Measurements from ENCODE around the gene MAPK10.

DNA sequence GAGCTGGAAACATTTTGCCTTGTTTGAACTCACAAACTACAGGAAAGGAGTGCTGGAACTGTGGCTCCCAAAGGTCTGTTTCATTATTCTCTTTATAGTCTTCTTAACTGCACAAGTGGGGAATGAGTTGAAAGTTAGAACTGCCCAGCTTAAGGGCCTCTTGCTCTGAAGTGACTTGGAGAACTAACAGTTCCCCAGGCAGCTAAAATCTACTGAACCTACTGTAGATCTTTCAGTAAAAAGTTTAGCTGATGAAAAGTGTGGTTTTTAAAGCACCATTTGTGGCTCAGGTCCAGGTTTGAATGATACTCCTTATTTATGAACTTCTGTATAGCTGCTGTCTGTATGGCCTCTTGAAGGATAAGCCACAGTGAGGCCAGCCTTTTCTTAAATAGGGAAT lies 353.8 kb downstream of the MAPK10 start:
- no peak for TF ChIP-seq ZNF274 (IDR thresholded peaks at IDR 0.05; ENCODE audit: low read length)
- no peak for TF ChIP-seq ZNF274 (tag by site-specific recombination; IDR thresholded peaks at IDR 0.05; ENCODE audit: borderline replicate concordance)
- TF ChIP-seq, protein P1, sequence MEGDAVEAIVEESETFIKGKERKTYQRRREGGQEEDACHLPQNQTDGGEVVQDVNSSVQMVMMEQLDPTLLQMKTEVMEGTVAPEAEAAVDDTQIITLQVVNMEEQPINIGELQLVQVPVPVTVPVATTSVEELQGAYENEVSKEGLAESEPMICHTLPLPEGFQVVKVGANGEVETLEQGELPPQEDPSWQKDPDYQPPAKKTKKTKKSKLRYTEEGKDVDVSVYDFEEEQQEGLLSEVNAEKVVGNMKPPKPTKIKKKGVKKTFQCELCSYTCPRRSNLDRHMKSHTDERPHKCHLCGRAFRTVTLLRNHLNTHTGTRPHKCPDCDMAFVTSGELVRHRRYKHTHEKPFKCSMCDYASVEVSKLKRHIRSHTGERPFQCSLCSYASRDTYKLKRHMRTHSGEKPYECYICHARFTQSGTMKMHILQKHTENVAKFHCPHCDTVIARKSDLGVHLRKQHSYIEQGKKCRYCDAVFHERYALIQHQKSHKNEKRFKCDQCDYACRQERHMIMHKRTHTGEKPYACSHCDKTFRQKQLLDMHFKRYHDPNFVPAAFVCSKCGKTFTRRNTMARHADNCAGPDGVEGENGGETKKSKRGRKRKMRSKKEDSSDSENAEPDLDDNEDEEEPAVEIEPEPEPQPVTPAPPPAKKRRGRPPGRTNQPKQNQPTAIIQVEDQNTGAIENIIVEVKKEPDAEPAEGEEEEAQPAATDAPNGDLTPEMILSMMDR (tag by site-specific recombination; IDR thresholded peaks at IDR 0.05): no peak
- TF ChIP-seq, protein P2, sequence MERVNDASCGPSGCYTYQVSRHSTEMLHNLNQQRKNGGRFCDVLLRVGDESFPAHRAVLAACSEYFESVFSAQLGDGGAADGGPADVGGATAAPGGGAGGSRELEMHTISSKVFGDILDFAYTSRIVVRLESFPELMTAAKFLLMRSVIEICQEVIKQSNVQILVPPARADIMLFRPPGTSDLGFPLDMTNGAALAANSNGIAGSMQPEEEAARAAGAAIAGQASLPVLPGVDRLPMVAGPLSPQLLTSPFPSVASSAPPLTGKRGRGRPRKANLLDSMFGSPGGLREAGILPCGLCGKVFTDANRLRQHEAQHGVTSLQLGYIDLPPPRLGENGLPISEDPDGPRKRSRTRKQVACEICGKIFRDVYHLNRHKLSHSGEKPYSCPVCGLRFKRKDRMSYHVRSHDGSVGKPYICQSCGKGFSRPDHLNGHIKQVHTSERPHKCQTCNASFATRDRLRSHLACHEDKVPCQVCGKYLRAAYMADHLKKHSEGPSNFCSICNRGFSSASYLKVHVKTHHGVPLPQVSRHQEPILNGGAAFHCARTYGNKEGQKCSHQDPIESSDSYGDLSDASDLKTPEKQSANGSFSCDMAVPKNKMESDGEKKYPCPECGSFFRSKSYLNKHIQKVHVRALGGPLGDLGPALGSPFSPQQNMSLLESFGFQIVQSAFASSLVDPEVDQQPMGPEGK (tag by site-specific recombination; IDR thresholded peaks at IDR 0.05): no peak
- TF ChIP-seq ZBTB1 (tag by site-specific recombination; IDR thresholded peaks at IDR 0.05): no peak
- no peak for TF ChIP-seq KLF16 (tag by site-specific recombination; IDR thresholded peaks at IDR 0.05)
- TF ChIP-seq ZFP41 (tag by site-specific recombination; IDR thresholded peaks at IDR 0.05; ENCODE audit: borderline replicate concordance): no peak
- TF ChIP-seq, protein P3, sequence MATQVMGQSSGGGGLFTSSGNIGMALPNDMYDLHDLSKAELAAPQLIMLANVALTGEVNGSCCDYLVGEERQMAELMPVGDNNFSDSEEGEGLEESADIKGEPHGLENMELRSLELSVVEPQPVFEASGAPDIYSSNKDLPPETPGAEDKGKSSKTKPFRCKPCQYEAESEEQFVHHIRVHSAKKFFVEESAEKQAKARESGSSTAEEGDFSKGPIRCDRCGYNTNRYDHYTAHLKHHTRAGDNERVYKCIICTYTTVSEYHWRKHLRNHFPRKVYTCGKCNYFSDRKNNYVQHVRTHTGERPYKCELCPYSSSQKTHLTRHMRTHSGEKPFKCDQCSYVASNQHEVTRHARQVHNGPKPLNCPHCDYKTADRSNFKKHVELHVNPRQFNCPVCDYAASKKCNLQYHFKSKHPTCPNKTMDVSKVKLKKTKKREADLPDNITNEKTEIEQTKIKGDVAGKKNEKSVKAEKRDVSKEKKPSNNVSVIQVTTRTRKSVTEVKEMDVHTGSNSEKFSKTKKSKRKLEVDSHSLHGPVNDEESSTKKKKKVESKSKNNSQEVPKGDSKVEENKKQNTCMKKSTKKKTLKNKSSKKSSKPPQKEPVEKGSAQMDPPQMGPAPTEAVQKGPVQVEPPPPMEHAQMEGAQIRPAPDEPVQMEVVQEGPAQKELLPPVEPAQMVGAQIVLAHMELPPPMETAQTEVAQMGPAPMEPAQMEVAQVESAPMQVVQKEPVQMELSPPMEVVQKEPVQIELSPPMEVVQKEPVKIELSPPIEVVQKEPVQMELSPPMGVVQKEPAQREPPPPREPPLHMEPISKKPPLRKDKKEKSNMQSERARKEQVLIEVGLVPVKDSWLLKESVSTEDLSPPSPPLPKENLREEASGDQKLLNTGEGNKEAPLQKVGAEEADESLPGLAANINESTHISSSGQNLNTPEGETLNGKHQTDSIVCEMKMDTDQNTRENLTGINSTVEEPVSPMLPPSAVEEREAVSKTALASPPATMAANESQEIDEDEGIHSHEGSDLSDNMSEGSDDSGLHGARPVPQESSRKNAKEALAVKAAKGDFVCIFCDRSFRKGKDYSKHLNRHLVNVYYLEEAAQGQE (tag by site-specific recombination; IDR thresholded peaks at IDR 0.05): no peak

All from HEK293 (cell line).